Neural progenitor cell (in vitro differentiated cells): ENCODE data around the gene MTERF1.

Source experiments
- CTCF ChIP-seq: fragments of 200-600 bp; sonication (generic); IDR thresholded peaks from 2 replicates; pipeline ENCODE4 v1.5.1; 2017; ENCODE audit warnings: antibody characterized with exemption, mild to moderate bottlenecking
- EZH2 ChIP-seq: fragments of 200-600 bp; sonication (generic); IDR thresholded peaks from 2 replicates; pipeline ENCODE4 v1.6.1; 2017; ENCODE audit warnings: antibody characterized with exemption, mild to moderate bottlenecking, moderate library complexity
- EZH2phosphoT487 ChIP-seq: fragments of 200-600 bp; sonication (generic); IDR thresholded peaks from 2 replicates; pipeline ENCODE4 v1.6.1; 2017; ENCODE audit warnings: antibody characterized with exemption

GRCh38 chr7:91927912-91928311 is 47.4 kb upstream of the MTERF1 start:
- TF ChIP-seq CTCF (no peak), EZH2 (no peak), EZH2phosphoT487 (no peak)
